Fibroblast of peridontal ligament (primary cell): Measurements from ENCODE around the gene SORCS2.

Experiments
- DNase-seq: peaks from one replicate; pipeline ENCODE4 v3.0.0-alpha.2; 2010; ENCODE audit errors: extremely low read depth

SORCS2 gene

DNA sequence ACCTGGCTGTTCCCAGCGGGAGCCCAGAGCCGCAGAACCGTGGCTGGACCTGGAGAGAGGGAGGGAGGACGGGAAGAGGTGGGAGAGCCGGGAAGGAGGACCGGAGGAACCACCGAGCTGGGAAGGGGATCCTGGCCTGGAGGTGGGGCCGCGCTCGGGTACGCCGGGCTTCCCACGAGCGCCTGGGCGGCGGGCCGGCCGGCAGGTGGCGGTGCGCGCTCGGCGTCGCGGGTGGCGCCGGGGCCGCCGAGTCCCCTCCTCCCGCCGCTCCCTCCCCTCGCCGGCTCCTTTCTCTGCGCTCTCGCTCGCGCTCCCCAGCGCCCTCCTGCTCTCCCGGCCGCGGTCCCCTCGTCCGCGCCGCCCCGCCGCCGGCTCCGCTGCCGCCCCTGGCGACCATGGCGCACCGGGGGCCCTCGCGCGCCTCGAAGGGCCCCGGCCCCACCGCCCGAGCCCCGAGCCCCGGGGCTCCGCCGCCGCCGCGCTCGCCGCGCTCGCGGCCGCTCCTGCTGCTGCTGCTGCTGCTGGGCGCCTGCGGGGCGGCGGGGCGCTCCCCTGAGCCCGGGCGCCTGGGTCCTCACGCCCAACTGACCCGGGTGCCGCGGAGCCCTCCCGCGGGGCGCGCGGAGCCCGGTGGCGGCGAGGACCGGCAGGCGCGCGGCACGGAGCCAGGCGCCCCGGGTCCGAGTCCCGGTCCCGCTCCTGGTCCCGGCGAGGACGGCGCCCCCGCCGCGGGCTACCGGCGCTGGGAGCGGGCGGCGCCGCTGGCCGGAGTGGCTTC lies at the start of gene SORCS2:
Gene SORCS2, plus strand, starts transcription at position 287 of the 778 bp plus-strand sequence.
- DNase-seq, result peak; percentile 22

DNA sequence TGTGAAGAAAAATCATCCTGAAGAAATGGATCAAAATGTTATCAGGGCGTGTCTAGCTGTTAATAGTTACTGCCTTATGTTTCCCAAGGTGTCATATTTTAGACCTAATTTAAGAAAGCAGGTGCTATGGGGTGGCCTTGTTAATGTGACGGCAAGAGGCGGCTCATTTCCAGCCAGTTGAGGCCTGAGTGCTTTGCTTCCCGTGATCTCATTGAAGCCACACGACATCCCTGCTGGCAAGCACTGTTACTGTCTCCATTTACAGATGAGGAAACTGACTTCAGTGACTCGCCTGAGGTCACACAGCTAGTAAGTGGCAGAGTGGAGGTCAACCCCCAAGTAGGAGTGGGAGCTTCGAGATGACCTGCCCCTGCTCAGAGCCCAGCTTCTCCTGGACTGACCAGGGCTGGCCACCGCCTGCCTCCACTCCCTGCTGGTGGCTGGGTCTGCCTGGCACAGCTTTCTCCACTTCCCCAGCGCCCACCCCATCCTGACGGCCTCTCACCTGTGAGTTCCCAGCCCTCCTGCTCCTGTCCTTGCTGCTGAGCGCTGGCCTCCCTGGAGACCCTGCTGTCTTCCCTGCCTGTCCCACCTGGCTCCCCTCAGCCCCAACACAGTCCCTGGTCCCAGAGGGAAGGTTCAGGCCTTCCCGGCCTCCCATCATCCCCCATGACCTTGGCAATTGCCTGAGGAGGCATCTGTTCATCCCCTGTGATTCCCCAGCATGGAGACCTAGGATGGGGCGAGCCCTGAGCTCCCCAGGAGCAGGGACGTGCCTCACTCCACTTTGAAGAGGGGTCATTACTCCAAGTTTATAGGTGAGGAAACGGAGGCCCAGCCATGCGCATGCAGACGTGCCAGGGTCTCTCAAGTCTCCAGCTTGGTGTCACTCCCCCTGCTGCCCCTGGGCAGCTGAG lies 47.7 kb upstream of the SORCS2 start:
- no peak for DNase-seq

- no peak for DNase-seq
Measured at GRCh38 chr4:7145291-7145934, 46.9 kb upstream of the SORCS2 start.

GRCh38 chr4:7146059-7146785 lies 46.1 kb upstream of the SORCS2 start:
- DNase-seq, result no peak

GRCh38 chr4:7146786-7147115 lies 45.6 kb upstream of the SORCS2 start:
- DNase-seq, result no peak

- no peak for DNase-seq
Measured at GRCh38 chr4:7147261-7147660, 45.1 kb upstream of the SORCS2 start.

DNA sequence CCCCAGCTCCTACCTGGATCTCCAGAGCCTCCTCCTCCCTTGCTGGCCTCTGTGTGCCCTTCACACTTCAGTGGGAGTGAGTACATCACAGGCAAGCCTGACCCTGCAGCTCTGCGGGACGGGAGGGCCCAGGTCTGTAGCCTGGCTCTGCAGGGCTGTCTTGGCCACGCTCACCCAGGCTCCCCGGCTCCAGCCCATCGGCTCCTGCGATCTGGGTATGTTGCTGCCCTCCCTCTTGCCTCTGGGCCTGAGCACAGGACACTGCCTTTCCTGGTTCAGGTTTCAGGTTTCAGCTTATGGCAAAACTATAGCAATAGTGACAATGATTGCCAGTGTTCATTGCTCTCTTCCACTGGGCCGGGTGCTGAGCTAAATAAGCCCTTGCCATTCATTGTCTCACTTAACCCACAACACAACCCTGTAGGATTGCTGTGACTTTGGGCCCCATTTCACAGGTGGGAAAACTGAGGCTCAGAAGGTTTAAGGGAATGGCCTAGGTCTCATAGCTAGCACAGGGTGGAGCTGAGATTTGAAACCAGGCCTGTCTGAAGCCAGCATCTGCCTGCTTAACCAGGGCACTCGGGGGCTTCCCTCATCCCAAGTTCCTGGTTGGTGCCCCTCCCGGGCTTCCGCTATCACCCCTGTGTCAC lies 44.6 kb upstream of the SORCS2 start:
- DNase-seq, result no peak

GRCh38 chr4:7148337-7148736 lies 44.0 kb upstream of the SORCS2 start:
- DNase-seq, result no peak

GRCh38 chr4:7150036-7150635 lies 42.2 kb upstream of the SORCS2 start:
- DNase-seq, result no peak

- DNase-seq, result no peak
Measured at GRCh38 chr4:7151668-7152227, 40.6 kb upstream of the SORCS2 start.

DNA sequence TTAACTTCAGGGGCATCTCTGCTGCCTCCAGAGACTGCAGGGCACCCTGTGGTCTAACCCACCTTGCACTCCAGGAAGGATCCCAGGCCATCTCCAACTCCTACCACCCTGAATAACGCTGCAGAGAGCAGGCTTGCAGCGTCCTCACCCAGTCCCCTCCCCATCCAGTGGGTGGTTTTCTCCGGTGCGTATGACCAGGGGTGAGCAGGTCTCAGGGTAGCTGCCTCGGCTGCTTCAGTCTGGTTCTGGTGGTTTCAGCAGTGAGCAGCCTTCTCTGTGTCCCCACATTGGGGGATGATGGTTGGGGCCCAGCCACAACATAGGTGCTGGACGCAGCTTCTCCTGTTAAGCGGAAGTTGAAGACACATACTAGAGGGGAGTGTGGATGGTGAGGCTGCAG lies 38.6 kb upstream of the SORCS2 start:
- DNase-seq, result no peak

GRCh38 chr4:7154351-7154981 lies 37.9 kb upstream of the SORCS2 start:
- DNase-seq, result no peak

GRCh38 chr4:7155590-7156071 lies 36.7 kb upstream of the SORCS2 start:
- DNase-seq, result no peak

DNA sequence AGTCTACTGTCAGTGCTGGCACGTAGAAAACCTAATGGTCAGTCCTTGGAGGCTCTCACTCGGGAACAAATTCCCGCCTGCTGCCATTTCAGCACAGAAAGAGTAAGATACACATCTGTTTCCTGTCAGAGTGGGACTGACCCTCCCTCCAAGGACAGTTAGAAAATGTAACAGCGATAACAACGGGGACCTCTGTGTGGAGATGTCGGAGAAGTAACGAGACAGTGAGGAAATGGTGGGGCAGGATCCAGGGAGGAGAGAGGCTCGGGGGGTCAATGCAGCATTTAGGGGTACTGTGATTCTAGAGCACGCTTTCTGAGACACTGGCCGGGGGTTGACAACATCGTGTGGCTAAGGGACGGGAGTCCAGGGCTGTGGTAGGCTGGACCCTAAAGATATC lies 36.0 kb upstream of the SORCS2 start:
- DNase-seq, result no peak

DNA sequence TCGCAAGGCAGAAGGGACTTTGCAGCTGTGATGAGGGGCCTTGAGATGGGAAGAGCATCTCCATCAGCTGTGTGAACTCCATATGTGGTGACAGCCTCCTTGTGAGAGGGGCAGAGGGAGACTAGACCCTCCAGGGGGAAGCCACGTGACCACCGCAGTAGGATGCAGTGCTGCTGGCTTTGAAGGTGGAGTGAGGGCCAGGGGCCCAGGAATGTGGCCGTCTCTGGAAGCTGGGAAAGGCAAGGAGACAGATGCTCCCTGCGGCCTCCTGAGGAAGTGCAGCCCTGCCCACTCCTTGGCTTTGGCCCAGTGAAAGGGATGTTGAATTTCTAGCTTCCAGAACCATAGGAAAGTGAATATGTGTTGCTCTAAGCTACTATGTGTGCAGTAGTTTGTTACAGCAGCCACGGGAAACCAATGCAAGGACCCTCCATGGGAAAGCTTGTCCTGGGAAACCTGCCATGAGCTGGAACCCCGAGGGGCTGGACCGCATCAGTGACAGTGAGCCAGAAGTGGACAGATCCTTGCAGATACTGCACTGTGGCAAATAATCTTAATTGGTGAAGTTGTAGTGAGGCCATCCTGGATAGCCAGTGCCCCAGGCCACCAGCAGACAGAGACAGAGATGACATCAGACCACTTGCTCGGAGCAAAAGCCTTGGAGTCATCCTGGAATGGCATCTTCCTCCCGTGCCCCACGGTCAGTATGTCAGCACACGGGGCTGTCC lies 35.4 kb upstream of the SORCS2 start:
- peak; percentile 28 for DNase-seq

GRCh38 chr4:7157666-7158065 lies 34.7 kb upstream of the SORCS2 start:
- no peak for DNase-seq

- DNase-seq, result no peak
Measured at GRCh38 chr4:7158081-7158750, 34.1 kb upstream of the SORCS2 start.

GRCh38 chr4:7158991-7159390 lies 33.3 kb upstream of the SORCS2 start:
- no peak for DNase-seq

GRCh38 chr4:7159923-7160322 lies 32.4 kb upstream of the SORCS2 start:
- no peak for DNase-seq
